ENCODE data around the gene CTNNA3. TPM values are rescaled to one million over a fixed set of nuclear protein-coding genes. Genes with fewer than 3 reads are reported as not detected.

Gene CTNNA3
- total and polyA plus RNA-seq, 2 donors (not counting 3 experiments of a cell fraction or from before 2014, with no cell fraction given): not detected

- Histone ChIP-seq H4K20me1 (replicated peaks; ENCODE audit: control insufficient read depth, extremely low read depth, insufficient read depth, low read length) (no peaks in the 10 kb centered on the region), H3K27me3 (ENCODE audit: control insufficient read depth in 2 of 2, insufficient read depth in 2 of 2, low read length in 2 of 2) (no peaks in the 10 kb centered on the region), H3K27ac (ENCODE audit: insufficient read depth, low read depth, low read length) (no peak overlapping the region), H3K9ac (replicated peaks; ENCODE audit: extremely low read depth, insufficient read depth, low read length) (no peak overlapping the region), H3K36me3 (ENCODE audit: control insufficient read depth in 2 of 2, extremely low read depth in 1 of 2, insufficient read depth in 2 of 2, low read length in 2 of 2) (no peaks in the 10 kb centered on the region), H3K4me3 (replicated peaks in 1 of 3; ENCODE audit: insufficient read depth in 1 of 3, low read depth in 1 of 3, low read length in 3 of 3) (no peak overlapping the region), H3K9me3 (replicated peaks; ENCODE audit: control insufficient read depth, insufficient read depth, low read length) (no peaks in the 10 kb centered on the region), H2AFZ (ENCODE audit: low read depth, low read length) (peak overlapping the region; percentile 14), H3K4me2 (ENCODE audit: insufficient read depth, low read length) (peak overlapping the region; percentile 20), H3K4me1 (ENCODE audit: control insufficient read depth, extremely low read depth, insufficient read depth, low read length) (no peaks in the 10 kb centered on the region), H3K79me2 (ENCODE audit: control insufficient read depth, insufficient read depth, low read length) (no peaks in the 10 kb centered on the region), H3K9me1 (replicated peaks; ENCODE audit: control insufficient read depth, extremely low read depth, insufficient read depth, low read length) (no peaks in the 10 kb centered on the region)
- ChIA-PET CTCF (interaction anchor here (0.6 to 3.1 kb wide), 23 partner anchors 12 to 1468 kb away, joined by 3 to 25 read pairs (median 4); no protein-coding TSS in a partner anchor), POLR2A (no interaction called here)
- FAIRE-seq (peak; percentile 80), DNase-seq (ENCODE audit: low read depth, low spot score) (peak; percentile 71)
- dilution Hi-C loops (cut with MboI; ENCODE audit: extremely low pct_ligation_motif_present, low sequenced_read_pairs): no loop called here
- intact Hi-C loops (cut with micrococcal nuclease): loop anchor here (1.0 to 10.0 kb wide), 4 partner anchors 754 to 1446 kb away; no protein-coding TSS in a partner anchor
- TF ChIP-seq CTCF (IDR thresholded peaks at IDR 0.05; ENCODE audit: extremely low read depth in 1 of 2, insufficient read depth in 1 of 2, low read depth in 1 of 2, low read length in 2 of 2): peak; percentile 18 to 33
- TF ChIP-seq POLR2A (IDR thresholded peaks at IDR 0.05; ENCODE audit: low read depth, low read length): no peak
- no TSS peak for BruUV-seq (replicated peaks)
Measured at GRCh38 chr10:66180581-66181318, 1515.2 kb downstream of the CTNNA3 start.

- no peak for TF ChIP-seq JUN (IDR thresholded peaks at IDR 0.05; ENCODE audit: borderline replicate concordance, insufficient read depth, insufficient read length, low read depth)
- TF ChIP-seq MAX (IDR thresholded peaks at IDR 0.05; ENCODE audit: insufficient read depth, insufficient read length): no peak
- TF ChIP-seq GATA2 (IDR thresholded peaks at IDR 0.05; ENCODE audit: insufficient read depth, insufficient read length, low read depth, low read length): no peak
- no peak for TF ChIP-seq MYC (IDR thresholded peaks at IDR 0.05; ENCODE audit: low read depth, low read length)
- no peak for TF ChIP-seq FOS (IDR thresholded peaks at IDR 0.05; ENCODE audit: borderline replicate concordance, insufficient read depth, low read length)
- no peak for TF ChIP-seq CTCF (IDR thresholded peaks at IDR 0.05; ENCODE audit: extremely low read depth in 1 of 2, insufficient read depth in 1 of 2, low read depth in 1 of 2, low read length in 2 of 2)
- no peak for TF ChIP-seq EZH2 (IDR thresholded peaks at IDR 0.05; ENCODE audit: borderline replicate concordance, low read depth, low read length, severe bottlenecking)
- Histone ChIP-seq H3K4me1 (ENCODE audit: control insufficient read depth, extremely low read depth, insufficient read depth, low read length) (no peaks in the 10 kb centered on the region), H3K36me3 (ENCODE audit: control insufficient read depth in 2 of 2, extremely low read depth in 1 of 2, insufficient read depth in 2 of 2, low read length in 2 of 2) (no peaks in the 10 kb centered on the region), H4K20me1 (replicated peaks; ENCODE audit: control insufficient read depth, extremely low read depth, insufficient read depth, low read length) (no peaks in the 10 kb centered on the region), H3K9ac (replicated peaks; ENCODE audit: extremely low read depth, insufficient read depth, low read length) (no peak overlapping the region), H2AFZ (ENCODE audit: low read depth, low read length) (peak overlapping the region; percentile 42), H3K27me3 (ENCODE audit: control insufficient read depth in 2 of 2, insufficient read depth in 2 of 2, low read length in 2 of 2) (no peaks in the 10 kb centered on the region), H3K4me2 (ENCODE audit: insufficient read depth, low read length) (no peak overlapping the region), H3K9me1 (replicated peaks; ENCODE audit: control insufficient read depth, extremely low read depth, insufficient read depth, low read length) (no peaks in the 10 kb centered on the region), H3K27ac (ENCODE audit: insufficient read depth, low read depth, low read length) (no peak overlapping the region), H3K9me3 (replicated peaks; ENCODE audit: control insufficient read depth, insufficient read depth, low read length) (no peaks in the 10 kb centered on the region), H3K79me2 (ENCODE audit: control insufficient read depth, insufficient read depth, low read length) (no peaks in the 10 kb centered on the region), H3K4me3 (replicated peaks in 1 of 3; ENCODE audit: insufficient read depth in 1 of 3, low read depth in 1 of 3, low read length in 3 of 3) (no peak overlapping the region)
- FAIRE-seq: no peak
- dilution Hi-C loops (cut with MboI; ENCODE audit: extremely low pct_ligation_motif_present, low sequenced_read_pairs): no loop called here
- CTCF ChIA-PET: interaction anchor here (0.6 to 3.1 kb wide), 19 partner anchors 12 to 1467 kb away, joined by 3 to 25 read pairs (median 3); no protein-coding TSS in a partner anchor
- no TSS peak for BruUV-seq (replicated peaks)
- intact Hi-C loops (cut with micrococcal nuclease): loop anchor here (1.0 to 10.0 kb wide), 4 partner anchors 755 to 1446 kb away; no protein-coding TSS in a partner anchor
- no peak for DNase-seq (ENCODE audit: low read depth, low spot score)
- POLR2A ChIA-PET: no interaction called here
Measured at GRCh38 chr10:66180021-66180420, 1516.0 kb downstream of the CTNNA3 start.
